HG03521 (cell line): Measurements from ENCODE around the gene SIAH1.
"Not testable (repeated sequence)": the region's sequence is repeated elsewhere in the genome, so short reads cannot be mapped to it uniquely, and the experiment has no call there.

Experiments
- ATAC-seq: cut with Tn5 transposase; IDR thresholded peaks from one replicate; pipeline ENCODE4 v1.9.1; 2021; ENCODE audit warnings: mild to moderate bottlenecking, moderate library complexity; ENCODE audit not compliant: unreplicated experiment

Gene SIAH1

DNA sequence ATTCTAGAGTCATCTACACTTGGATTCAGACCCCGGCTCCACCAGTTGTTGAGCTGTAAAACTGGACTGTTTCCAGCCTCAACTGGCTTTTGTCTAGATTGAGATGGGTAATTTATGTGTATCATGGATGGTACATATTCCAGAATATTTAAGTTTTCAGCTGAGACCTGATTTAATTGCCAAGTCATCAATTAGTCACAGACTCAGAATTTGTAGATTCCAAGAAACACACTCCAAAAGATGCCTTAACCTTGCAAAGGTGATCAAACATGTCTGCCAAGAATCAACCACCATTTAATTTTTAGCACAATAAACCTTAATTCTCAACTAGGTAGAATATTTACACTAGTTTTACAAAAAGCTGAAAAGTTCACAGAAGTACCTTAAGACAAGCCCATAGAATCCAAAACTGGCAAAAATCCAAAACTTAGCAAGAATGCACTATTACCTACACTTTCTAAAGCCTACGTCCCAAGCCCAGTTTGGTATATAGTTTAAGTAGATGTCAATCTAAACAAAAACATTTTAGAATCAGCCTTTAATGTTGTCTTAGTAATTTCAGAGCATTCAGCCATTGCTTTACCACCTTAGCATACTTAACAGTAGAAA is 17.7 kb downstream of the SIAH1 start:
- no peak for ATAC-seq

DNA sequence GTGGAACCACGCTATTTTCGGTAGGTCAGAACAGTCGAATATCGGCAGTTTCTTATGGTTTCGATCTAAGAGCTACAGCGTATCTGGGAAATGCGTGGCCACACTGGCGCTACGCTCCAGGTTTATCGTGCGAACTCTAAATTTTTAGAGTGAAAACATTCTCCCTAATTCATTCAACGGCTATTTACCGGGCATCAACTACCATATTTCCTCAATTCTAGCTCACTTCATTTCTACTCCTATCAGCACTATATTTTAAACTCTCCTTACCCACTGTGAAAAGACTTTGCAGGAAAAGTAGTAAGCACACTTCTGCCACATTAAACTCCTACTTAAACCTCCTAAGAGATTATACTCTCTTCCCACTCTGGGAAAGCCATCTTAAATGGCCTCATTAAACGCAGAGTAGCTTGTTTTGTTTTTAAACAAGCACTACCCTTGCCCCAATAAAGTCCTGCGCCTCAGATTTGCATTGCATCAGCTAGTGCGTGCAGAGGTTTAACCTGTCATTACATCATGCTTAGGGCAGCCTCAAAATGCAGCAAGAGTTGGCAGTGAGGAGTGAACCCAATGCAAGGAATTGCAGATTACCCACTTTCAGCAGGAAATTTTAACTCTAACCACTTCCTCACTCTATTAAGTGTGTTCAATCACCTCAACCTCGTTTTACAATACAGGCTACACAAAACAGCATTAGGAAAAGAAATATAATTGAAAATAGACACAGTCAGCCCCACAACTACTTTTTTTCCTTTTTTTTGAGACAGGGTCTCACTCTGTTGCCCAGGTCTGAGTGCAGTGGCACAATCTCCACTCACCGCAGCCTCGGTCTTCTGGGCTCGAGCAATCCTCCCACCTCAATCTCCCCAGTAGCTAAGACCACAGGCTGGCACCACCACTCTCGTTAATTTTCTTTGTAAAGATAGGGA is 18.8 kb downstream of the SIAH1 start:
- peak; percentile 56 for ATAC-seq

GRCh38 chr16:48365601-48366164 is 19.5 kb downstream of the SIAH1 start:
- ATAC-seq, result peak; percentile 94

DNA sequence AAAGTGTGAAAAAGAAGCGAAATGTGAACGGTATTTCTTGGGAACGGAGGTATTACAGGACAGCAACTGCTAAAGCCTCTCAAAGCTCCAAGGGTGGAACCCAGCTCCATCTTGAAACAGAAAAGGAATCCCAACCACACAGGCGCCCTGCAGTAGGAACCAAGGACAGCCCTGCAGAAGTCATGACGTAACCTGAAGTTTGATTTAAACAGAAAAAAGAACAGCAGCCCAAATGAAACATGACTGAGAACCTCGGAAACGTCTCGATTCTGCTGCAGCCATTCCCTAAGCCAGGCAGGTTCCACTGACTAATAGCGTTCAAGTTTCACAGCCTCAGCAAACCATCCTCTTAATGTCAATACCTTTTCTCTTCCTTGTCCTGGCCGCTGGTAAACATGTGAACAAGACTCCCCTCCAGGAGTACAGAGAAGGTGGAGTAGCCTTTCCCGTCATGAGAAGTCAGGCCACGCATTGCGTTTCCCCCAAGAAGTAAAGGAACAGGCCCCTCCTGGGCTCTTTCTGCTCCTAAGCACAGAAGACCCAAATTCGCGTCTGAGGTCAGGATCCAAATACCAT is 20.1 kb downstream of the SIAH1 start:
- no peak for ATAC-seq

DNA sequence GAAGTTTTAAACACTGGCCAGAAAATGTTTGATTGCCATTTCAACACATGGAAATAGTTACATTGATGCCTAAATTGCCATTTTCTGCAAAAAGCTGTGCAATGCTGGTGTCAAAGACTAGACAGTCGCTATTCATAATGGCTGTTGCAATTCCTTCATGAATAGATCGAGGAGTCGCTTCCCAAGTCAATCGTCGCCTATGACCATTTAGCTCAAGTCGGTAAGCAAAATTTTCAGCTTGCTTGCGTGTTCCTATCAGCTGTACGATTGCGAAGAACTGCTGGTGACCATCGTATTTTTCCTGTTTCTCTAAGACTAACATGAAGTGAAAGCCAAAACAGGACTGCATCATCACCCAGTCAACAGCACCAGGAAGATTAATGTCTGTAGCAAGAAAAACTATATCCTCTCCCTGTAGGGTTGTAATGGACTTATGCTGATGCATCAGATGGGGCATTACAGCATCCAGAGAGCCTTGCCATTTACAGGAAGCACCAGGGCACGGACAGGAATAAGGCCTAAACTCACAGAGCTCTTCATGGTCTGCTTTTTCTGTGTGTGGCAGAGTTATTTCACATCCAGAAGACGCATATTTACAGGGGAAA is 23.6 kb downstream of the SIAH1 start:
- no peak for ATAC-seq

- ATAC-seq, result no peak
Observed at GRCh38 chr16:48361012-48361411, 24.2 kb downstream of the SIAH1 start.

GRCh38 chr16:48359983-48360382 is 25.2 kb downstream of the SIAH1 start:
- no peak for ATAC-seq

GRCh38 chr16:48358419-48358818 is 26.8 kb downstream of the SIAH1 start:
- ATAC-seq, result no peak

- ATAC-seq, result no peak
Observed at GRCh38 chr16:48356633-48357376, 28.4 kb downstream of the SIAH1 start.

- no peak for ATAC-seq
Observed at GRCh38 chr16:48354877-48355855, 30.0 kb downstream of the SIAH1 start.

DNA sequence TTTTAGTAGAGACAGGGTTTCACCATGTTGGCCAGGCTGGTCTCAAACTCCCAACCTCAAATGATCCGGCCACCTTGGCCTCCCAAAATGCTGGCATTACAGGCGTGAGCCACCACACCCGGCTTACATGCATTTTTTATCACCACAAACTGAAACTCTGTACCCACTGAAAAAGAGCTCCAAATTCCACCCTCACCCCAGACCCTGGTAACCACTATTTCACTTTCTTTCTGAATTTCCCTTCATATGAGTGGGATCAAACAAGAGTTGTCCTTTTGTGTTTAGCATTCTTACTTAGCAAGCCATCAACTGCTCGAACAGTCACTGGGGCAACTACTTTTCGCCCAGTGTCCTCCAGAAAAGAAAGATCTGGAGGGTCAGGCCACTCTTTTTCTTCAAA is 30.8 kb downstream of the SIAH1 start:
- ATAC-seq, result not testable (repeated sequence)

GRCh38 chr16:48353565-48354163 is 31.5 kb downstream of the SIAH1 start:
- peak; percentile 68 for ATAC-seq

DNA sequence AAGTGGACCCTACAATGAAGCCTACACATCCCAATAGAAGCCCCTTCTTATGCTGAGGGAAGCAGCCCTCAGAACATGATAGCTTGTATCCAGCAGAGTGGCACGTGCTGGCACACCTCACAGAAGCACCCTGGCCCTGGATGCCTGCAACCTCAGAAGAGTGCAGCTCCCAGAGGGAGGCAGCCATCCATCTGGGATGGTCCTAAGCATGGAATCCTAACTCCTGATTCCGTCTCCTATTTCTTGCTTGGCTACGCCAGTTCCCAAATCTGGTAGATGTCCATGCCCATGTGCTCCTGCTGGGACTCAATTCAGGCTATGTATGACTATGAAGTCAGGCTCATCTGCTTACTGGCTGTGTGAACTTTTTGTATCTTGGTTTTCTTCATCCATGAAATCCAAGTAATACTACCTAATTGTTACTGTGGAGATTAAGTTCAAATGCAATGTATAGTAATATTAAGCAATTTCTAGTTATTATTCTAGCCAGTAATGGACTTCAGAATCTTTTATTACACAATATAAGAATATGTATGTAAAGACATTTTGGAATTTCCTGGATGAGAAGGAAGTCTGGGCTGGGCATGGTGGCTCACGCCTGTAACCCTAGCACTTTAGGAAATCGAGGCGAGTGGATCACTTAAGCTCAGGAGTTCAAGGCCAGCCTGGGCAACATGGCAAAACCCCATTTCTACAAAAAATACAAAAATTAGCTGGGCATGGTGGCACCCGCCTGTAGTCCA is 32.4 kb downstream of the SIAH1 start:
- no peak for ATAC-seq

DNA sequence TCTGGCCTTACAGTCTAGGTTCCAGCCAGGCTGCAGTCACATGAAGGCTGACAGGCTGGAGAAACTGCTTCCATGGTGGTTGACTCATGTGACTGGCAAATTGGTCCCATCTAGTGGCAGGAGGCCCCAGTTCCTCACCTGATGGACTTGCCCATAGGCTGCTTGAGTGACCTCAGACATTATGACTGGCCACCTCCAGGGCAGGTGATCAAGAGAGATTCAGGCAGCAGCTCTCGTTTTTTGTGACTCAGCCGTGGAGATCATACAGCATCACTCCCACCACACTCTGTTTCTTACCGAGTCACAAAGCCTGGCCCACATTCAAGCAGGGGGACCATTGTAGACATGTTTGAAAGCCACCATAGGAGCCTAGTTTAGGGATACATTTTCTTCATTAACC is 34.5 kb downstream of the SIAH1 start:
- ATAC-seq, result no peak

GRCh38 chr16:48347980-48348379 is 37.2 kb downstream of the SIAH1 start:
- no peak for ATAC-seq

DNA sequence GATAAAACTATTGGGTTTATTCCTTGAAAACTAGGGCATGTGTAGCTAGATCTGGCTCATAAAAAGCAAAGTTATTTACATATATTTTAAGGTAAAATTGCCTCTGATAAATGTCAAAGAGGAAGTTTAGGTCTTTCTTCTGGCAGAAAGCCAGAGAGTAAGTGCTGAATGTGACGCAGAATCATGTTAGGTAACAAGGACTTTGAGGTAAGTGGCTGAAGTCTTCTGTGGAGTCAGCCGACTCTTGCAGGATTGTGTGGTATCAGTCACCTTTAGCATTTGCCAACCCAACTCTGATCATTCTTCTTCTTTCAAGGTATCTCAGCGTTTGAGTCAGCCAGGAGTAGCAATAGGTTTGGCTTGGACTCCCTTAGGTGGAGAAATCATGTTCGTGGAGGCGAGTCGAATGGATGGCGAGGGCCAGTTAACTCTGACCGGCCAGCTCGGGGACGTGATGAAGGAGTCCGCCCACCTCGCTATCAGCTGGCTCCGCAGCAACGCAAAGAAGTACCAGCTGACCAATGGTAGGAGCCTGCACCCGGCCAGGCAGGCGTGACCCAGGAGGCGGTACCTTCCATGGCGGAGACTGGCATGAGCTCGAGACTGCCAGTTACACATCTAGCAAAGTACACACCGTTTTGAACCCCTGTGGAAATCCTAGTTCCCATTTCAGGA is 37.9 kb downstream of the SIAH1 start:
- ATAC-seq, result no peak

DNA sequence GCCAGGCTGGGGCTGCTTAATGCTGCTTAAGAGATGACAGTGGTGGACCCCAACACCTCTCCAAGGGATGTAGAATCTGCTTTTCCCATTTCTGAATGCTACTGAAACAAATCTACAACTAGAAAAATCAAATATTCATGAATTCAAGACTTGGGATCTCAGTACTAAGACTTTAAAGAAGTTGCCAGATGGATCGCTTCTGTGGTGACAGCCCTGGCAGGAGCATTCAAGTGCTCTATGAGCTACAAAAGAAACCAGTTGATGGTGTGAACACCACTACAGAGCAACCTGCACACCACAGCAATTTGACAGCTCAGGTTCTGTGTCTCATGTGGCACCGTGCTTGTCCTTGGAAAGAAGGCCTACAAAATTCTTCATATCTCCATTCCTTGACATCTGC is 42.6 kb downstream of the SIAH1 start:
- no peak for ATAC-seq

DNA sequence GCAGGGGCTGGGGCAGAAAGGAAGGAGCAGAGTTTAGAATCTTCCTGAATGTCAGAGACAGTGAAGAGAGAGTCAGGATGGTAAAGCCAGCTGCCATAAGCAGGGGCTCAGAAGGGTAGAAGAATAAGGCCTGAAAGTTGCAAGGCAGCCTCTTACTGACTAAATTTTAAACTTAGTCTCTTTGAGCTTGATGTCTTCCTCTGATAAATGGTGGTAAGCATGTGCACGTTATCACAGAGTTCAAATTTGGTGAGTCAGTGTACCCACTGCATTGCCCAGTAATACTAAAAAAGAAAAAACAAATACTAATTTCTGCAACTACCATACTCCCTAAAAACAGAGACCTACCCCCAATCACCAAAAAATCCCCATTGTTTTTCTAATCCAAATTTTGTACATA is 45.2 kb downstream of the SIAH1 start:
- ATAC-seq, result no peak
